Measurements from ENCODE around the gene ZDHHC14.

The ZDHHC14 gene

DNA sequence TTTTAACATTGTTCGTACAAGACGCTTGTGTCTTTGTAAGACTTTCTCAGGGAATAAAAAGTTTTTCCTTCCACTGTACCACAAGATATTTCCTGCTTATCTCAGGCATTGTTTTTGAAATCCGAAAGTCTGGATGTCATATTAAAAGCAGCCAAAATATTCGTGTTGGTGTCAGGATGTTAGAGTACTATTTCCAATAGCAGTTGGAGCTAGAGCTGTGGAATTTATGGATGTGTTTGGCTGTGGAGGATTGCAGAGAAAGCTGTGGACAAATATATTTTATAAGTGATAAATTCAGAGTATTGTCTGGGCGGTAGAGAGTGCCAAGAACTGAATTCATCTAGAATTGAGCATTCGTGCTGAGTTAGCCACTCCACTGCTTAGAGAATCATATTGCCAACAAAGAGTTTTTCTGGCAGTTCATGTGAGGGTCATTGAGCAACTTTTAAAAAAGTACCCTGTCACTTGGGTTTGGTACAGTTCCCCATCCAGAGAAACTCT, 57.7 kb downstream of the ZDHHC14 start:
- in situ Hi-C loops (cut with HindIII; ENCODE audit: low sequenced_read_pairs) = no loop called here

DNA sequence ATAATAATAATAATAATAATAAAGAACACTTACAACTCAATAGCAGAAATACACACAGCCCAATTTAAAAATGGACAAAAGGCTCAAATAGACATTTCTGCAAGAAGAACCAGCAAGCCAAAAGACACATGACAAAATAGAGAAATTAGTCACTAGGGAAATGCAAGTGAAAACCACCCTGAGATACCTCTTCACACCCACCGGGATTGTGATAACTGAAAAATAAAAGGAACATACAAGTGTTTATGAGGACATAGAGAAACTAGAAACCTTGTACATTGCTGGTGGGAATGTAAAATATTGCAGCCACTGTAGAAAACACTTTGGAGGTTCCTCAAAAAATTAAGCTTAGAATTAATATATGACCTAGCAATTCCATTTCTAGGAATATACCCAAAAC, 59.2 kb downstream of the ZDHHC14 start:
- in situ Hi-C loops (cut with HindIII; ENCODE audit: low sequenced_read_pairs) = no loop called here

DNA sequence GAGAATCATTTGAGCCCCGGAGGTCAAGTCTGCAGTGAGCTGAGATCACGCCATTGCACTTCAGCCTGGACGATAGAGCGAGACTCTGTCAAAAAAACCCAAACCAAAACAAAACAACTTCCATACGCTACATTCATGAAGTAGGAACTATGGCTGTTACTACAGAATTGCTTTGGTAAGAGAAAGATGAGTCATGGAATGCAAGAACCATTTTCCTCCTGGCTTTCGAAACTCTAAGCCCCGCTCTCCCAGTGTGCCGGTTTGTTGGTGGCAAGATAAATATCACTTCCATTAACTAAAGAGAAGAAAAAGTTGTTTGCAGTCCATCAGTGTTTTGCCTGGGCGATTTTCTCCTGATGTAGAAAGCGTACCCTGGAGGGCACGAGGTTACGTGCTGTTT, 61.3 kb downstream of the ZDHHC14 start:
- in situ Hi-C loops (cut with HindIII; ENCODE audit: low sequenced_read_pairs) = no loop called here

DNA sequence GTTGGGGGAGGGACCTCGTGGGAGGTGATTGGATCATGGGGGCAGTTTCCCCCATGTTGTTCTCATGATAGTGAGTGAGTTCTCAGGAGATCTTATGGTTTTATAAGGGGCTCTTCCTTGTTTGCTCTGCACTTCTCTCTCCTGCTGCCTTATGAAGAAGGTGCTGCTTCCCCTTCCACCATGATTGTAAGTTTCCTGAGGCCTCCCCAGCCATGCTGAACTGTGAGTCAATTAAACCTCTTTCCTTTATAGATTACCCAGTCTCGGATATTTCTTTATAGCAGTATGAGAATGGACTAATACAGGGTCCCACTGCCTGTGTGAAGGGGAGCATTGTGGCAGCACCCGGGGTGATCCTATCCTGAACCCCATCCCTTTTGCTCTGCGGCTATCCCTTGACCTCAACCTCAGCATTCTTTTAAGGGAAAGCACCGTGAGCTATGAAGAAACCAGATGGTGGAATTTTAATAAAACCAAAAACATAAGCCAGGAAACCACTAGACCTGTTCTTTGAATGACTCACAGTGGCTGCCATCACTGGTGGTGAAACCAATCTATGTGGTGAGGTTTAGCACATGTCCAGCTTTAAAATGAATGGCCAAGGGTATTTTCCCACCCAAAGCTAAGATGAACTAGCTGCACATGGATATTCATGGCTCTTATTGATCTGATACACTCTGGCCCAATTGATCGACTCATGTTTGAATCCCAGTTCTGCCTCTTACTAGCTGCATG, 62.2 kb downstream of the ZDHHC14 start:
- in situ Hi-C loops (cut with HindIII; ENCODE audit: low sequenced_read_pairs) = no loop called here

DNA sequence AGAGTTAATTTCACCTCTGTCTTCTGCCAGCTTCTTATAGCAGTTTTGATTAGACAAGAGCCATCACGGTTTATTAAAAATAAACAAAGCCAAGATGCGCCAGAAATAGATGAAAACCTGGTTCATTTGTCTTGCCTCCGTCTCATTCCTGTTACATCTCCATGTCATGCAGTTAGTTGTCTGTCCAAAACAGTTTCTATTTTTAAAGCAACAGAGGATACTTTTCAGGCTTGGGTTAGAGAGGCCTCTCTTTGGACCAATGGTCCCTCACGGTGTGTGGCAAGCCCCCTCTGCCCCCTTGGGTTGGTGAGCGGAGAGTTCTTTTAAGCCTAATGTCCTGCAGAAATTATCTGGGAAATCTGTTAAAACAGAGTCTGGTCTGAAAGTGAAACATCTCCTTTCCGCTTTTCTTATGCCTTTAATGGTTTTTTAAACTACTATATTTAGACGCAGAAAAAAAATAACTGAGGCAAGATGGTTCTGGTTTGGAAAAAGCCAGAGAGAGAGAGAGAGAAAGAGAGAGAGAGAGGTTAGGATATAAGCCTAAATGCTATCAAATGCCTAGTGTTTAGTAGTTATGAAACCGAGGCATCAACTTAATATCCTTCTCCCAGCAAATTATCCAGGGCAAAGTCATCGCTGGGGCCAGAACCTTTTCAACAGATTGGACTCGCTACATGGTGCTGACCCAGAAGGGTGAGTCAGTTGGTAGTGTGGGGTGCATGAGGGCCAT, 64.5 kb downstream of the ZDHHC14 start:
- in situ Hi-C loops (cut with HindIII; ENCODE audit: low sequenced_read_pairs) = no loop called here

DNA sequence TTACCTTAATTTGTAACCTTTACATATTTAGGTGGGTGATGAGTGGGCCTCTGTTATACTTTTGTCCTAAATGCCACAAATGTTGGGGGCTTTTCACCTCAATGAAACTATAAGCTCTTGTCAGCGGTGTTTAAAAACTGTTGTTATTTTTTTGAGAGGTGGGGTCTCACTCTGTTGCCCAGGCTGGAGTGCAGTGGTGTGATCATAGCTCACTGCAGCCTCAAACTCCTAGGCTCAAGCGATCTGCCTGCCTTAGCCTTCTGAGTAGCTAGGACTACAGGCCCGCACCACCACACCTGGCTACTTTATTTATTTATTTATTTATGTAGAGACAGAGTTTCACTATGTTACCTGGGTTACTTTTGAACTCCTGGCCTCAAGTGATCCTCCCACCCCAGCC, 66.7 kb downstream of the ZDHHC14 start:
- in situ Hi-C loops (cut with HindIII; ENCODE audit: low sequenced_read_pairs) = no loop called here

DNA sequence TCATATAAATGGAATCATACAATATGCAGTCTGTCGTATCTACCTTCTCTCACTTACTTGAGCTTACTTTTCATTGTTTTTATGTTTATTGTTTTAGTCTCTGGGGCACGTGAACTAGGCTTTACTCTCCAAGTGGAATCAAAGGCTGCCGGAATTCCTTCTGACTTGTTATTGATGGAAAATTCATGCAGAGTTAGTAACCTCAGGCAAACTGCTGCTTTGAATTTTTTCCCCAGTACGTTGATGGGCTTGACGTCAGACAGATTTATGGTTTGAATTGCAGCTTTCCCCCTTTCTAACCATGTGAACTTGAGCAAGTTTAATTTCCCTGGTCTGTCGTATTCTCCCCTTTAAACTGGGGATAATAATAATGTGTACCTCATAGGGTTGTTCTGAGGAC, 68.6 kb downstream of the ZDHHC14 start:
- in situ Hi-C loops (cut with HindIII; ENCODE audit: low sequenced_read_pairs) = no loop called here

DNA sequence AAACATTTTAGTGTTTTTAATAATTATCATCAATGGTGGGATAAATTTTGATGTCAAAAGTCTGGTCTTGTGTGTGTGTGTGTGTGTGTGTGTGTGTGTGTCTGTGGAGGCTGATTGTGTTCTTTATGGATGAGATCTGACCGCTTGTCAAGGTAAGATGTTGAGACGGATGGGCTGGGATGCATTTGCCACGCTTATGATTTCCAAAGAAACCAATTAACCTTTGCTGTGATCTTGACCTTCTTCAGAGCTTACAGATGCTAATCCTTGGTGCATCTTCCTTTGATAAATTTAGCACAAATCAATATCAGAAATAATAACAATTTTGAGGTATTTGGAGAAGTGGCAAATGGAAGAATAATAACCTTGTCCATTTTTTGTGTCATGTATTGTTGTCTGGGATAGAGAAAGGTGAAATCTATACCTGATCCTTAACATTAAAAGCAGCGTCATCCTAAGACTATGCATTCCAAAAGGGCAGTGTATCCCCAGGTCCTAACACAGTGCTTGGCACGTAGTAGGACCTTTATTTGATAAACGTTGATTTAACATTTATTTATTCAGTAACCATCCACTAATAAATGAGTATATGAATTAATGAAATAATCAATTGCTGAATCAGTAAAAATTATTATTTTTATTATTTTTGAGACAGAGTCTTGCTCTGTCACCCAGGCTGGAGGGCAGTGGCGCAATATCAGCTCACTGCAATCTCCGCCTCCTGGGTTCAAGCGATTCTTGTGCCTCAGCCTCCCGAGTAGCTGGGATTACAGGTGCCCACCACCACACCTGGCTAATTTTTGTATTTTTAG, 70.1 kb downstream of the ZDHHC14 start:
- in situ Hi-C loops (cut with HindIII; ENCODE audit: low sequenced_read_pairs) = no loop called here

DNA sequence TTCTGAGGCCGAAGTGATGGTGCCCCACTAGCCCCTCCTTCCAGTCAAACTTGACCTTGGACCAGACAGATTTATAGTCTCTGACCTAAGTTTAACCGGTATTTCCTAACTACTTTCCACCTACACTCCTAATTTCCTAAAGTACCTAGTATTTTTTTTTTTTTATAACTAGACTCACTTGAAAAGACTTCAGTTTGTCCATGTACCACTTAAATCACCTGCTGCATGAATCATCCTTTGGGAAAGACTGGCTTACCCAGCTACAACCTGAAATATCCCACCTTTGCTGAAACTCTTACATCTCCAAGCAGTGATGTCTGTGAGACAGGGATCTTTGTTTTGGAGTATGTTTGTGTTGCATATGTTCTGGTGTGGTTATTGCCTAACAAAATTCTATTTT, 71.1 kb downstream of the ZDHHC14 start:
- in situ Hi-C loops (cut with HindIII; ENCODE audit: low sequenced_read_pairs) = no loop called here

DNA sequence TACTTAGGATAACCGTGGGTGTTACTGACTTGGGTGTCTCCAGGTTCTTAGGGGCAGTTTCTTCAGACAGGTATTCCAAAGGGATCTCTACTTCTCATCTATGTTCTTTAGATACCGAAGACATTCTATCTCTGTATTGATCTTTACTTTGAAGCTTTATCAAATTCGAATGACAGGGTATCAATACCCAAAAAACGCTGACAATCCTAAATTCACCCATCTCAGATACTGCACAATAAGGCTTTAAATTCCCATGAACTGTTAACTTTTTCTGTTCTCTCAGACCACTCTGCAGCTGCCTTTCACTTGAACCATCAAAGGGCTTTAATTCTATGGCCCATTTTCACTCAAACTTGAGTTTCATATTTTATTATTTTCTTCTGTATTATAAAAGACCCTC, 72.1 kb downstream of the ZDHHC14 start:
- in situ Hi-C loops (cut with HindIII; ENCODE audit: low sequenced_read_pairs) = no loop called here

DNA sequence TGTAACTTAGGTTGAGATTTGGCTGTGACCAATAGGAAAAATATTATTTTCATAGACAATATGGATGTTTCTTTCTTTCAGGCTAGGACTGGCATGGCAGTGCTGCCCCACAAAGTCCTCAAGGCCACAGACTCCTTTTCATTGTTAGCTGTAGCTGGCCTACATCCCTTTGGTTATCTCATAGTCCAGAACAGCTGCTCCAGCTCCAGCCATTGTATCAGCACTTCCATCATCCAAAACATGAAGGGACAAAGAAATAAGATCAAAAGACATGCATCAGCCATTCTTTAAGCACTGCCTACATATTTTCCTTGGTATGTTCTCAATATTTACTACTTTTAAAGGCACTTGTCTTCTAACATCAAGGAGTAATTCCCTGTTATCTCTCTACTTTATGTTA, 73.0 kb downstream of the ZDHHC14 start:
- in situ Hi-C loops (cut with HindIII; ENCODE audit: low sequenced_read_pairs) = no loop called here

DNA sequence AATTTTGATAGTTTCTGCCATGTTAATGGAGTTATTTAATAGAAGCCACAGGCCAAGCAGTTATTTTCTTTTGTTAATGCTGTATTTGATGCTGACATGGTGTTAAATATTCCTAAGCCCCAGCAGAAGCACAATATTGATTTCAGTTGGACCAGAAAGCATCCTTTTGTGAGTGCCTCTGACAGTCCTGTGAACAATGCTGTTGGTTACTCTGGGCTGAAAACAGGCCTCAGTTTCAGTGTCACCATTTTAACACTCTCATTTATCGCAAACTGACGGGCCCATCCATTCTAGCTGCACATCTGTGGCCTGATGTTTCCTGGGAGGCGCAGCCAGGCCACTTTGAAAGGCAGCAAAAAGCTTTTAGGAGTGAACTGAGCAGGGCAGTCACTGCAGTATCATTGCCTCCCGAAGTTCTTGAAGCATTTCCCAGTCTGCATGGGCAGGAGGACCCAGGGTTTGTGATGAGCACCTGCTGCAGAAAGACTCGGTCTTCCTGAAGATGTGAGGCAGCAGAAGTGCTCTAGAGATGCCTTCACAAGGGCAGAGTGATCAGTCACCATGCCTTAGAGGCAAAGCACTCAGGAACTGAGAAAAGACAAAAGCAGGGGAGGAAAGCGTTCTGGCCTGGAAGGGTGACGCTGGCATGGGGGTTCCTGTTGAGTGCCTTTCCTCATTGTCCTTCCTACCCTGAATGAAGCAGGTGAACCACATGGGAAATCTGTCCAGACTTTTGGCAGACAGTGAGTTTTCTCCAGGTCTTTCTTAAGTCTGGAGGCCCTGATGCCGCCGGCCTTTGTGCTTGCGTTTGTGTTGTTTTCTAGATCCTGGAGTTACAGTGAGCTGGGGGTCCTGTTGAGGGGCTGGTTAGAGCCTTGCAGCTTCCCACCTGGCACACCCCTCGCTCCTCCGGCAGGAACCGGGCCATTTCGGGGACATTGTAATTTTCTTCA, 74.0 kb downstream of the ZDHHC14 start:
- in situ Hi-C loops (cut with HindIII; ENCODE audit: low sequenced_read_pairs) = no loop called here

DNA sequence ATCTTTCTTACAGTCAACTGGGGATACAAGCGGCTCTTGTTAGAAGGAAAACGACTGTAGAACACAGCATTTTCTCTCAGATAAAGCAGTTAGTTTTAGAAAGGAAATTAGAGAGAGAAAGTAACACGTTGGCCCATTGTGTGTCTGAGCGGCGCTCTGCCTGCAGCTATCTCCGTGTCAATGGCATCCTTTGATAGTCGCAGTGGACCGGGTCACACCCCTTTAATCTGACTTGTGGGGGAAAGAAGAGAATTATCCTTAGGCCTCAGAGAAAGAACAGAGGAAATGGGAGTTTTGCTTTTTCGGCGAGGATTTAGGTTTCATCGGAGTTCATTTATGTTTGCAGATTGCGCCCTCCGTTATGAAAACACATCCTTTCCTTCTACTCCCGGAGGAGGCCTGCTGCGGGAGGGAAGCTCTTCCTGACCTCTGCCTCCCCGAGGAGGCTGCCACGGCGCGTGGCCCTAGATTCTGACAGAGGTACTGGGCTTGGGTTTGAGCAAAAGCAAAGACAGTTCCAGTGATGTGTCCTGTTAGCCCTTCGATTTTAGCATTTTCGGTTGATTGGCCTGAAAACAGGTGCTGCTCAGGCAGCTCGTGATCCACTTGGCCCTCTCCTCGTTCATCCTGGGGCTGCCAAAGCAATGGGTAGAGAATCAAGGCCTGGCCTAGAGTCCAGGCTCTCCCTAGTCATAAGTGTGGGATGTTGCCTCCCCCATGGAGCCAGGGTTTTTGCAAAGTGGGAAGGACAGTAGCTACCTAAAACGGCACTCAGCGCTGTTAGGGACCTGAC, 74.9 kb downstream of the ZDHHC14 start:
- in situ Hi-C loops (cut with HindIII; ENCODE audit: low sequenced_read_pairs) = no loop called here

DNA sequence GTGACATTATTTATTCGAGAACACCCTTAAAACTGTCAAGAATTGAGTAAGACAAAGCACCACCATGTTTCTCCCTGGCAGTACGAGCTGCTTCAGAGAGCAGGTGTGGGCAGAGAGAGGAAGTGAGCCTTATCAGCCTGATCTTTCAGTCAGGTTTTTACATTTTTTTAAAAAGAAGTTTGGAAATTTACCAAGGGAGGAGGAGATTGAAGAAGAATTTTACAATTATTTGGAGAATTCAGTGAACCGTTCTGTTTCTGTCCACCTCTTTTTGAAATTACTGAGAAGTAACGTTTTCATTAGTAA, 75.5 kb downstream of the ZDHHC14 start:
- in situ Hi-C loops (cut with HindIII; ENCODE audit: low sequenced_read_pairs) = no loop called here

DNA sequence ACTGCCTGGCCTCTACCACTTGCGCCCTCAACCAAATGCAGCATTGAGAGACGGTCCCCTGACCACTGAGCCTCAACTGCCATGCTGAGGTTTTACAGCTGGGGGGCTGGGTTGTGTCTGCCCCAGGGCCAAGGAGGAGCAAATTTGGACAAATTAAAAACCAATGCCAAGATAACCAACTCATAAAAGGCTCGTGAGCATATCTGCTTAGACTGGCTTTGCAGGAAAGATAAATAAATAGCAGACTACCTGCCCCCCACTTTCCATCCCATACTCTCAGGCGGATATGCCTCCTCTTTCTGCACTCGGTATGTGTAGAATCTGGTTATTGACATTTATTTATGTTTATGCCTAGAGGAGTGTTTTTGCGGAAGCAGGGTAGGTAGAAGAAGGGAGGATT, 76.8 kb downstream of the ZDHHC14 start:
- in situ Hi-C loops (cut with HindIII; ENCODE audit: low sequenced_read_pairs) = no loop called here

DNA sequence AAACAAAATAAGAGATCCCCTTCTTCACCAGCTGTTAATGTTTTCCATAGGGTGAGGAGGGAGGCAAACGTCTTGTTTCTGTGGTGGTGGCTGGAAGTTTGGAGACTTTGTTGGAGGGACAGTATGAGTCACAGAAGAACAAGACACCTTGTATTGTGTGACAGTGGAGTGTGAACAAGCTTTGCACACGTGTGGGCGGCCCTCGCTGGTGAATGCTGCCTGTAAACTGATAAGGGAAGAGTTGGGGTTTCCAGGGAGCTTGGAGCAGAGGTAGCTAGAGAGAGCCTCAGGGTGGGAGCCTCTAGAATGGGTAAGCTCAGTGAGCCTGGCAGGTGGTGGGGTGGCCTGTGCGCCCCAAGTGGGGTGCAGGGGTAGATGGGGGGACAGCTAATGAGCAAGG, 78.3 kb downstream of the ZDHHC14 start:
- in situ Hi-C loops (cut with HindIII; ENCODE audit: low sequenced_read_pairs) = no loop called here

DNA sequence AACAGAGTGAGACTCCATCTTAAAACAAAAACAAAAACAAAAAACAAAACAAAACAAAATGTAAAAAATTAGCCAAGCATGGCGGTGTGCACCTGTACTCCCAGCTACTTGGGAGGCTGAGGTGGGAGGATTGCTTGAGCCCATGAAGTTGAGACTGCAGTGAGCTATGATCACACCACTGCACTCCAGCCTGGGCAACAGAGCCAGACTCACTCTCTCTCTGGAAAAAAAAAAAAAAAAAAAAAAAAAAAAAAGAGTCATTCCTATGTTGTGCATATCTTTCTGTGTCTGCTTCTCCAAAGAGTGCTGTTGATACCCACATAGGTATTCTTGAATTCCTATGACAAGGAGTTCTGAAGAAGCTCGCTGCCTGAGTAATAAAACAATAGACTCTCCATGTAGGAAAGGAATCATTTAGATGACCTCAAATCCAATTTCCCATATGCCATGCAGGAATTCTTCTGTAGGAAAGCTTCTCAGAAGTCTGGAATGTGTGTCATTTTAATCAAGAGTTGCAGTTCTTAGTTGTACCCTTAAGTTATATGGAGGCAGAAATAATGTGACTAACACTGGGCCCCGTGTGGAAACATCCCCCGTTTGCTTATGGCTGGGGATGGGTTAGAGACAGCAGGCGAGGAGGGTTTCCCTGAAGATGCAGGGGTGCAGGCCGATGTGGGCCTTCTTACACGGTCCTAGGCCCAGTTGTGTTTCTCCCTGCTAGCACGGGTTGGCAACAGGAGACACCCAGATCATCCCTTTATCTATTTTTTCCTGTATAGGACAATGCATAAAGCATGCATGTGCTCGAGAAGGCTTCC, 79.4 kb downstream of the ZDHHC14 start:
- in situ Hi-C loops (cut with HindIII; ENCODE audit: low sequenced_read_pairs) = no loop called here

DNA sequence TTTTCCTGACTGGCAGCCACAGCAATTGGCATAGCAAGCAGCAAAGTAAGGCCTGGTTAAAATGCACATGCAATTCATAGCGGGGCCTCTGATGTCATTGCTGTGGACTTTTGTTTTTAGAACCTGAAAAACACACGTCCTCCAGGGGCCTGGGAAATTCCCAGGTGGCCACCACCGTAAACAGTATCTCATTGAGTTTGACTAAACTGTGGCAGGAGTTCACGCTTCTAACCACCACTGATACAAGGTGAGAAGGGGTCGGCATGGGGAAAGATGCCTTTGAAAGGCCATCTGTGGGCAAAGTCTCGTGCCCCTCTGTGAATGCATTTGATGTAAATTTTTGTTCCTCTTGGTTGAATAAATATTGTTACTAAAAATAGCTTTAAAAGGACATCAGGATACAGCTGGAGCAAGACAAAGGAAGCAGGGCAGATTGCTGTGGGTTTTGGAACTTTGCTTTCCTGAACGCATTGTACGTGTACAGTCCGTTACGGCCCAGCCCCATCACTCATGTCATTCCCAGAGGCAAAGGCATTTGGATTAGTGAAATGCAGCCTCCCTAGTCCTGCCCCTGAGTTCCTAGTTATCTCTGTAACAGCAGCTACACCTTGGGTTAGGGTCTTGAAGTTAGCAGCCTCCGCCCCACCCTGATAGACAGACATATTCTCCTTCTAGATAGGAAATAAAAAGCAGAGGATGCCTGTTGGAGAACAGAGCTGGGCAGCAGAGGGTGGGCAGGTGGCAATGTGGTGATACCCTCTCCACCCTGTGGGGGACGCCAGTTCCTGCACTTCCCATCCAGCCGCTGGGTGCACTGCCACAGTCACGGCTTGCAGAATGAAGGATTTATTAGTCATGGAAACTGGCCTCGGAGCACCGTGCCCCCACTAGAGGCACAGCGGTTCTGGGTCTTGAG, 80.3 kb downstream of the ZDHHC14 start:
- in situ Hi-C loops (cut with HindIII; ENCODE audit: low sequenced_read_pairs) = no loop called here
